Thyroid gland (tissue), 4 donors: ENCODE results near the gene REM2.

Experiments used
- POLR2A ChIP-seq, 2 donors: fragments of 450-650 bp; IDR thresholded peaks; one replicate each; pipeline ENCODE4 v1.6.1; 2017; ENCODE audit warnings: antibody characterized with exemption in 2 of 2, mild to moderate bottlenecking in 2 of 2, moderate library complexity in 1 of 2
- TF ChIP-seq, protein P1 (sequence below), 6 experiments: fragments of 200-600 bp in 3 of 6; fragments of 450-650 bp in 3 of 6; sonication (generic) in 3 of 6; IDR thresholded peaks; one replicate each; pipeline ENCODE4 v1.5.1; 2016 to 2019; ENCODE audit warnings: antibody characterized with exemption in 6 of 6, mild to moderate bottlenecking in 2 of 6, inconsistent platforms in 1 of 6, moderate library complexity in 1 of 6

DNA sequence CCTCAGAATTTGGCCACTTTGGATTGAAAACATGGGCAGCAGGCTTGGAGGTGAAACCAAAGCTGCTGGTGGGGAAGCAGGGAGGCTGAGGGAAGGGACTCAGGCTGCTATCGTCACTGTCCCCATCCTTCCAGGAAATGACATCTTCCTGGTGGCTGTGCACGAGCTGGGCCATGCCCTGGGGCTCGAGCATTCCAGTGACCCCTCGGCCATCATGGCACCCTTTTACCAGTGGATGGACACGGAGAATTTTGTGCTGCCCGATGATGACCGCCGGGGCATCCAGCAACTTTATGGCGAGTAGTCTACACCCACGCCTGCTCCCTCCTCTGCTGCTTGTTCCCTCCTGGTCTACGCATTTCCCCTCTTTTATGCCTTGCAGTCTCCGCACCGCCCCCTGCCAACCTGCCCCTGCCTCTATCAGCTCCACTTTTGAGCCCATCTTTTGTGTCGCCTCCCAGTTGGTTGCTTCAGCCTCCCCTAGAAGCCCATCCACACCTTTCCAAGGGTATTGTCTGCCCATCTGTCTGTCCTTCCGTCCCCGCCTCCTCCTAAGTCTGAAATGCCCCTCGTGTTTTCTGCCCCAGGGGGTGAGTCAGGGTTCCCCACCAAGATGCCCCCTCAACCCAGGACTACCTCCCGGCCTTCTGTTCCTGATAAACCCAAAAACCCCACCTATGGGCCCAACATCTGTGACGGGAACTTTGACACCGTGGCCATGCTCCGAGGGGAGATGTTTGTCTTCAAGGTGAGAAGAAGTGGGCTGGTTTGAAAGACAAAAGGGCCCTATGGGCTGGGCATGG lies 39.7 kb upstream of the REM2 start:
- TF ChIP-seq, protein P1, sequence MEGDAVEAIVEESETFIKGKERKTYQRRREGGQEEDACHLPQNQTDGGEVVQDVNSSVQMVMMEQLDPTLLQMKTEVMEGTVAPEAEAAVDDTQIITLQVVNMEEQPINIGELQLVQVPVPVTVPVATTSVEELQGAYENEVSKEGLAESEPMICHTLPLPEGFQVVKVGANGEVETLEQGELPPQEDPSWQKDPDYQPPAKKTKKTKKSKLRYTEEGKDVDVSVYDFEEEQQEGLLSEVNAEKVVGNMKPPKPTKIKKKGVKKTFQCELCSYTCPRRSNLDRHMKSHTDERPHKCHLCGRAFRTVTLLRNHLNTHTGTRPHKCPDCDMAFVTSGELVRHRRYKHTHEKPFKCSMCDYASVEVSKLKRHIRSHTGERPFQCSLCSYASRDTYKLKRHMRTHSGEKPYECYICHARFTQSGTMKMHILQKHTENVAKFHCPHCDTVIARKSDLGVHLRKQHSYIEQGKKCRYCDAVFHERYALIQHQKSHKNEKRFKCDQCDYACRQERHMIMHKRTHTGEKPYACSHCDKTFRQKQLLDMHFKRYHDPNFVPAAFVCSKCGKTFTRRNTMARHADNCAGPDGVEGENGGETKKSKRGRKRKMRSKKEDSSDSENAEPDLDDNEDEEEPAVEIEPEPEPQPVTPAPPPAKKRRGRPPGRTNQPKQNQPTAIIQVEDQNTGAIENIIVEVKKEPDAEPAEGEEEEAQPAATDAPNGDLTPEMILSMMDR (IDR thresholded peaks at IDR 0.05), result no peak
- TF ChIP-seq POLR2A (IDR thresholded peaks at IDR 0.05), result no peak
